SK-N-MC (cell line): Measurements from ENCODE around the gene USP14.

Source experiments
- DNase-seq: peaks from one replicate; pipeline ENCODE4 v3.0.0-alpha.2; 2011; ENCODE audit warnings: low read depth, low spot score
- H3K27ac ChIP-seq: fragments of 200-600 bp; sonication (generic); 2 replicates; pipeline ENCODE4 v1.5.1; 2016; ENCODE audit warnings: mixed run types
- H3K36me3 ChIP-seq: fragments of 200-600 bp; sonication (generic); 2 replicates; pipeline ENCODE4 v1.6.1; 2017; ENCODE audit warnings: antibody characterized with exemption, low read length, mixed read lengths; ENCODE audit not compliant: insufficient read depth
- H3K4me3 ChIP-seq: fragments of 200-600 bp; sonication (generic); 2 replicates; pipeline ENCODE4 v1.5.1; 2016
- H3K9ac ChIP-seq: fragments of 200-600 bp; sonication (generic); 2 replicates; pipeline ENCODE4 v1.8.0; 2017; ENCODE audit warnings: mixed run types, mixed read lengths; ENCODE audit not compliant: insufficient read length
- H3K9me3 ChIP-seq: fragments of 200-600 bp; sonication (generic); 2 replicates; pipeline ENCODE4 v1.6.1; 2017; ENCODE audit warnings: low read depth, mild to moderate bottlenecking, antibody characterized with exemption, low read length, moderate library complexity, mixed read lengths
- EZH2 ChIP-seq: fragments of 200-600 bp; sonication (generic); IDR thresholded peaks from one replicate; pipeline ENCODE4 v1.6.1; 2017; ENCODE audit warnings: antibody characterized with exemption
- FOXP2 ChIP-seq: optimal IDR thresholded peaks from 2 replicates; pipeline ENCODE3; 2011; ENCODE audit warnings: mild to moderate bottlenecking, moderate library complexity; ENCODE audit not compliant: insufficient read depth; ENCODE audit errors: extremely low read length, control extremely low read depth
- POLR2AphosphoS5 ChIP-seq: IDR thresholded peaks from 2 replicates; pipeline ENCODE4 v1.6.1; 2012; ENCODE audit warnings: mild to moderate bottlenecking, low read depth, low read length, borderline replicate concordance

The USP14 gene

DNA sequence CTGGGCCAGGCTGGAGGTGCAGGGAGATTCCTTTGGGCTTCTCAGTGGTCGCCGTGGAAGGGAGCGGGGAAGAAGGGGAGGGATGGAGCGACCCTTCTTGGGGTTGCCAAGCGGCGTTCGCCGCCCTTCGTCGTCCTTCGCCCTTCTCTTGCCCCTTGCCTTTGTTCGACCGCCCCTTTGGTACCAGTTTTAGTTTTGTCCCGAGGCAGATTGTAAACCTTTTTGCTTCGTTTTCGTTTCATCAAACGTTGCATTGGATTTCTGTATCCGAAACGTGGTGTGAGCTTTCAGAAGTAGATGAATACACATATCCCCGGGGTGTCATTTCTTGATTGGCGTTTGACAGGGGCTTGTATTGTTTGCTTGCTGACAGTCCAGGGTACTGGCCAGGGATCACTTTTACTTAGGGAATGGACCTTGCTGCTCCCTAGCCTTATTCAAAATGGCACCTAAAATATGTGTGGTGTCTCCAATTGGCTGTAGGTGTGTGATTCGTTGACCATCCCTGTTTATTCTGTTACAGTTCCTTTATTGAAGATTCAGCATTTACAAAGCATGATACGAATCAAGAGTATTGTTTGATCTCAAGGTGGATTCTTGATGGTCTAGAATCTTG lies 788 bp downstream of the USP14 start:
- Histone ChIP-seq H3K9ac (peak overlapping the region; percentile 92), H3K27ac (no peak overlapping the region), H3K4me3 (peak overlapping the region; percentile 91), H3K9me3 (no peaks in the 10 kb centered on the region), H3K36me3 (peaks cover 38% of the 10 kb centered on the region)
- no peak for DNase-seq
- no peak for TF ChIP-seq POLR2AphosphoS5
- no peak for TF ChIP-seq FOXP2
- no peak for TF ChIP-seq EZH2

DNA sequence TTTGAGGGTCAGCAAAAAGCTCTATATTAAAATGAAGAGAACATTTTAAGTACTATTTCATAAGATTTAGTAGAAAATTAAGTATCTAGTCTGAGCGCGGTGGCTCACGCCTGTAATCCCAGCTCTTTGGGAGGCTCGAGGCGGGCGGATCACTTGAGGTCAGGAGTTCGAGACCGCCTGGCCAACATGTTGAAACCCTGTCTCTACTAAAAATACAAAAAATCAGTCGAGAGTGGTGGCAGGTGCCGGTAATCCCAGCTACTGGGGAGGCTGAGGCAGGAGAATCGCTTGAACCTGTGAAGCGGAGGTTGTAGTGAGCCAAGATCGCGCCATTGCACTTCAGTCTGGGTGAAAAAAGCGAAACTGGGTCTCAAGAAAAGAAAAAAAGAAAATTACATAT lies 1.6 kb downstream of the USP14 start:
- no peaks in the 10 kb centered on the region for H3K9me3 ChIP-seq
- H3K27ac ChIP-seq: no peak overlapping the region
- H3K4me3 ChIP-seq: peak overlapping the region; percentile 91
- H3K36me3 ChIP-seq: peaks cover 46% of the 10 kb centered on the region
- TF ChIP-seq POLR2AphosphoS5 (no peak), FOXP2 (no peak)
- peak overlapping the region; percentile 92 for H3K9ac ChIP-seq
- DNase-seq: no peak

DNA sequence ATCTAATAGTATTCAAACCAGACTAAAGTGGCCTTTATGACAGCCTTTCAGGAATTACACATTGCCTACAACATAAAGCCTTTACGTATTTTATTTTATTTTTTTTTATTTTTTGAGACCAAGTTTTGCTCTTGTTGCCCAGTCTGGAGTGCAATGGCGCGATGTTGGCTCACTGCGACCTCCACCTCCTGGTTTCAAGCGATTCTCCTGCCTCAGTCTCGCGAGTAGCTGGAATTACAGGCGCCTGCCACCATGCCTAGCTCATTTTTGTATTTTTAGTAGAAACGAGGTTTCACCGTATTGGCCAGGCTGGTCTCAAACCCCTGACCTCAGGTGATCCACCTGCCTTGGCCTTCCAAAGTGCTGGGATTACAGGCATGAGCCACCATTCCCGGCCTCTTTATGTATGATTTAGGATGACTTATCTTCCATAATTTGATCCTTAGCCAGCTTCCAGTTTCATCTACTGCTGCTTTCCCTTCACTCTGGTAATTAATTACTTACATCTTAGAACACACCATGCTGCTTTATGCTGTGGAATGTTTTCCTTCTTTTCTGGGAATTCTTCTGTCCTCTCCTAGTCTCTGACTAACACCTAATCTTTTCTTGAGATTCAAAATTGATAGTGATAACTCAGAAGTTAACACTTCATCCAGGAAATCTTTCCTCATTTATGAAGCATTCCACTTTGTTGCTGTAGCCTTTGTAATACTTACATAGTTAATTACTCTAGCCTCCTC lies 2.6 kb downstream of the USP14 start:
- TF ChIP-seq EZH2 (no peak), FOXP2 (no peak), POLR2AphosphoS5 (no peak)
- no peak for DNase-seq
- Histone ChIP-seq H3K9ac (no peak overlapping the region), H3K27ac (no peak overlapping the region), H3K9me3 (no peaks in the 10 kb centered on the region), H3K4me3 (no peak overlapping the region), H3K36me3 (peaks cover 57% of the 10 kb centered on the region)

DNA sequence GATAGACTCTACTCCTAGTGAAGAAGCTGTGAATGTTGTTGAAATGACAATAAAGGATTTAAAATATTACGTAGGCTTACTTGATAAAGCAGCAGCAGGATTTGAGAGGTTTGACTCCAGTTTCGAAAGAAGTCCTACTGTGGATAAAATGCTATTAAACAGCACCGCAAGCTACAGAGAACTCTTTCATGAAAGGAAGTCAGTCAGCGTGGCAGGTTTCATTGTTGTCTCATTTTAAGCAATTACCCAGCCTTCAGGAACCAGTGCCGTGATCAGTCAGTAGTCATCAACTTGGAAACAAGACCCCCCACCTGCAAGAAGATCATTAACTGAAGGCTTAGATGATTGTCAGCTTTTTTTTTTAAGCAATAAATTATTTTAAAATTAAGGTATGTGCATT lies 14.0 kb downstream of the USP14 start:
- H3K36me3 ChIP-seq: peaks cover 62% of the 10 kb centered on the region
- no peaks in the 10 kb centered on the region for H3K9me3 ChIP-seq
- no peak overlapping the region for H3K4me3 ChIP-seq
- no peak overlapping the region for H3K9ac ChIP-seq
- H3K27ac ChIP-seq: no peak overlapping the region
- no peak for TF ChIP-seq EZH2
- no peak for TF ChIP-seq FOXP2
- TF ChIP-seq POLR2AphosphoS5: no peak
- DNase-seq: no peak

DNA sequence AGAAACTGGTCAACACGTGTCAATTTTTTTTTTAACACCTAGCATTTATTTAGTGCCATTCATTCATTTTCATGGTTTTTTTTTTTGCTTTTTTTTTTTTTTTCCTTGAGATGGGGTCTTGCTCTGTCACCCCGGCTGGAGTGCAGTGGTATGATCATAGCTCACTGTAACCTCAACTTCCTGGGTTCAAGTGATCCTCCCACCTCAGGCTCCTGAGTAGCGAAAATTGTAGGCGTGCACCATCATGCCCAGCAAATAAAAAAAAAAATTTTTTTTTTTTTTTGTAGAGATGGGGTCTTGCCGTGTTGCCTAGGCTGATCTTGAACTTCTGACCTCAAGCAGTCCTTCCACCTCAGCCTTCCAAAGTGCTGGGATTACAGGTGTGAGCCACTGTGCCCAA lies 21.1 kb downstream of the USP14 start:
- Histone ChIP-seq H3K9ac (no peak overlapping the region), H3K27ac (no peak overlapping the region), H3K4me3 (no peak overlapping the region), H3K36me3 (peaks cover 64% of the 10 kb centered on the region), H3K9me3 (no peaks in the 10 kb centered on the region)
- TF ChIP-seq EZH2 (no peak), POLR2AphosphoS5 (no peak), FOXP2 (no peak)
- no peak for DNase-seq

DNA sequence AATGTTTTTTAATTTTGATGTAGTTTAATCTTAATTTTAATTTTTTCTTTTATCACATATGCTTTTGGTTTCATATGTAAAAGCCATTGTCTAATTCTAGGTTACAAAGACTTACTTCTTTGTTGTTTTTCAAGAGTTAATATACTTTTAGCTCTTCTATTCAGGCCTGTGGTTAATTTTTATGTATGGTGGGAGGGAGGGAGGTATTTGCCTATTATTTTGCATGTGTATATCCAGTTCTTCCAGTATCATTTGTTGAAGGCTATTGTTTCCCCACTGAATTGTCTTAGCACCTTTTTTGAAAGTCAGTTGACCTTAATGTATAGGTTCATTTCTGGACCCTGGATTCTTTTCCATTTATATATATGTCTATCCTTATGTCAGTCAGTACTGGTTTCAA lies 23.4 kb downstream of the USP14 start:
- Histone ChIP-seq H3K36me3 (peaks cover 67% of the 10 kb centered on the region), H3K9me3 (no peaks in the 10 kb centered on the region), H3K4me3 (no peak overlapping the region), H3K9ac (no peak overlapping the region), H3K27ac (no peak overlapping the region)
- TF ChIP-seq EZH2 (no peak), POLR2AphosphoS5 (no peak), FOXP2 (no peak)
- no peak for DNase-seq

DNA sequence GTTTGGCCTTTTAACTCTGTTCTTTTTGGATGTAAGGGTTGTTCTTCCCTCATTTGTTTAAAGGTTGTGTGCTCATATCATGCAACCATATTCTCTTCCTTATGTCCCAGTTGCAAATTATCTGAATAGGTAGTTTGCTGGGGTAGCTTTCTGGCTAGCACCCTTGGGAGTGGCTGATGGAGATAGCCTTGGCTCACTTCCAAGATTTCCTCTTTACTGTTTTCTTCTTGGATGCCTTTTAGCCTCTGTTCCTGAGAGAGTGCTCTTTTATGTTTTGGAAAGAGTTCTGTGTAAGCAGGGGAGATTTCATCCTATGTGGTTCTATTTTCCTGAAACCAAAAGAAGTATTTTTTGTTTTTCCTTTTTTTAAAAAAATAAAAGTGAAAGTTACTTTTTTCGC lies 25.4 kb downstream of the USP14 start:
- DNase-seq: no peak
- Histone ChIP-seq H3K9ac (no peak overlapping the region), H3K9me3 (no peaks in the 10 kb centered on the region), H3K4me3 (no peak overlapping the region), H3K36me3 (peaks cover 57% of the 10 kb centered on the region), H3K27ac (no peak overlapping the region)
- TF ChIP-seq FOXP2 (no peak), POLR2AphosphoS5 (no peak), EZH2 (no peak)

DNA sequence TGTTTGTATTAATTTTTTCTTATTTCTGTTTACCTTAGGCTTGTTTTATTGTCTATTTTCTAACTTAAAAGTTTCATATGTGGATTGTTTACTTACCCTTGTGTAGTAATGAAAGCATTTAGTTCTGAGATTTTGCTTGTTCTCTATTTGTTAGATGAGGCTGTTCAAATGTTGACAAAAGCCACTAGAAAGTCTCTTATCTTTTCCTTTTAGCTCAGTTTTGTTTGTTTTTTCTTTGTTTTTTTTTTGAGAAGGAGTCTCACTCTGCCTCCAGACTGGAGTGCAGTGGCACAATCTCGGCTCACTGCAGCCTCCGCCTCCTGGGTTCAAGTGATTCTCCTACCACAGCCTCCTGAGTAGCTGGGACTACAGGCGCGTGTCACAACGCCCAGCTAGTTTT lies 30.9 kb downstream of the USP14 start:
- Histone ChIP-seq H3K9me3 (no peaks in the 10 kb centered on the region), H3K9ac (no peak overlapping the region), H3K4me3 (no peak overlapping the region), H3K27ac (no peak overlapping the region), H3K36me3 (peaks cover 45% of the 10 kb centered on the region)
- TF ChIP-seq EZH2 (no peak), POLR2AphosphoS5 (no peak), FOXP2 (no peak)
- no peak for DNase-seq
